NCI-H510A (cell line): ENCODE results near the gene CCDC188.

Source experiments
- DNase-seq: peaks from one replicate; lab custom pipeline; 2025; lab: John Stamatoyannopoulos, UW

CCDC188 gene

GRCh38 chr22:20105456-20106204 lies 45.2 kb downstream of the CCDC188 start:
- DNase-seq = no peak

- no peak for DNase-seq
Observed at GRCh38 chr22:20102203-20102780, 48.6 kb downstream of the CCDC188 start.

GRCh38 chr22:20101638-20102037 lies 49.2 kb downstream of the CCDC188 start:
- DNase-seq = no peak

- DNase-seq = no peak
Observed at GRCh38 chr22:20099099-20099711, 51.6 kb downstream of the CCDC188 start.
